Measurements from ENCODE around the gene ADAMTS7.

DNA sequence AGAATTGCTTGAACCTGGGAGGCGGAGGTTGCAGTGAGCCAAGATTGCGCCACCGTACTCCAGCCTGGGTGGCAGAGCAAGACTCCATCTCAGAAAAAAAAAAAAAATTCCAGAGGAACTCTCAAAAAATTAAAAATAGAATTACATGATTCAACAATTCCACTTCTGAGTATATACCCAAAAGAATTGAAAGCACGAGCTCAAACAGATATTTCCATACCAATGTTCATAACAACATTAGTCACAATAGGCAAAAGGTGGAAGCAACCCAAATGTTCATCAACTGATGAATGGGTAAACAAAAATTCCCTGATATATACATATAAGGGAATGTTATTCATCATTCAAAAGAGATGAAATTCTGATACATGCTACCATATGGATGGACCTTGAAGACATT, 44.5 kb upstream of the ADAMTS7 start:
- TF ChIP-seq RFX5 (IDR thresholded peaks at IDR 0.05; ENCODE audit: low read depth, low read length), result no peak
- TF ChIP-seq, protein P1, sequence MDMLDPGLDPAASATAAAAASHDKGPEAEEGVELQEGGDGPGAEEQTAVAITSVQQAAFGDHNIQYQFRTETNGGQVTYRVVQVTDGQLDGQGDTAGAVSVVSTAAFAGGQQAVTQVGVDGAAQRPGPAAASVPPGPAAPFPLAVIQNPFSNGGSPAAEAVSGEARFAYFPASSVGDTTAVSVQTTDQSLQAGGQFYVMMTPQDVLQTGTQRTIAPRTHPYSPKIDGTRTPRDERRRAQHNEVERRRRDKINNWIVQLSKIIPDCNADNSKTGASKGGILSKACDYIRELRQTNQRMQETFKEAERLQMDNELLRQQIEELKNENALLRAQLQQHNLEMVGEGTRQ (IDR thresholded peaks at IDR 0.05; ENCODE audit: low read depth, low read length), result no peak
- TF ChIP-seq POLR2A (IDR thresholded peaks at IDR 0.05; ENCODE audit: low read depth, low read length), result no peak
- TF ChIP-seq, protein P2, sequence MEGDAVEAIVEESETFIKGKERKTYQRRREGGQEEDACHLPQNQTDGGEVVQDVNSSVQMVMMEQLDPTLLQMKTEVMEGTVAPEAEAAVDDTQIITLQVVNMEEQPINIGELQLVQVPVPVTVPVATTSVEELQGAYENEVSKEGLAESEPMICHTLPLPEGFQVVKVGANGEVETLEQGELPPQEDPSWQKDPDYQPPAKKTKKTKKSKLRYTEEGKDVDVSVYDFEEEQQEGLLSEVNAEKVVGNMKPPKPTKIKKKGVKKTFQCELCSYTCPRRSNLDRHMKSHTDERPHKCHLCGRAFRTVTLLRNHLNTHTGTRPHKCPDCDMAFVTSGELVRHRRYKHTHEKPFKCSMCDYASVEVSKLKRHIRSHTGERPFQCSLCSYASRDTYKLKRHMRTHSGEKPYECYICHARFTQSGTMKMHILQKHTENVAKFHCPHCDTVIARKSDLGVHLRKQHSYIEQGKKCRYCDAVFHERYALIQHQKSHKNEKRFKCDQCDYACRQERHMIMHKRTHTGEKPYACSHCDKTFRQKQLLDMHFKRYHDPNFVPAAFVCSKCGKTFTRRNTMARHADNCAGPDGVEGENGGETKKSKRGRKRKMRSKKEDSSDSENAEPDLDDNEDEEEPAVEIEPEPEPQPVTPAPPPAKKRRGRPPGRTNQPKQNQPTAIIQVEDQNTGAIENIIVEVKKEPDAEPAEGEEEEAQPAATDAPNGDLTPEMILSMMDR (conservative IDR thresholded peaks at IDR 0.05; ENCODE audit: low read depth, low read length), result no peak
- peak; percentile 71 for TF ChIP-seq BHLHE40 (IDR thresholded peaks at IDR 0.05; ENCODE audit: low read depth, low read length)
- TF ChIP-seq CEBPB (IDR thresholded peaks at IDR 0.05; ENCODE audit: low read depth, low read length), result 0 out of 2 replicates have a peak, but pooled peaks have one; percentile 39
- TF ChIP-seq, protein P3, sequence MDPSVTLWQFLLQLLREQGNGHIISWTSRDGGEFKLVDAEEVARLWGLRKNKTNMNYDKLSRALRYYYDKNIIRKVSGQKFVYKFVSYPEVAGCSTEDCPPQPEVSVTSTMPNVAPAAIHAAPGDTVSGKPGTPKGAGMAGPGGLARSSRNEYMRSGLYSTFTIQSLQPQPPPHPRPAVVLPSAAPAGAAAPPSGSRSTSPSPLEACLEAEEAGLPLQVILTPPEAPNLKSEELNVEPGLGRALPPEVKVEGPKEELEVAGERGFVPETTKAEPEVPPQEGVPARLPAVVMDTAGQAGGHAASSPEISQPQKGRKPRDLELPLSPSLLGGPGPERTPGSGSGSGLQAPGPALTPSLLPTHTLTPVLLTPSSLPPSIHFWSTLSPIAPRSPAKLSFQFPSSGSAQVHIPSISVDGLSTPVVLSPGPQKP (IDR thresholded peaks at IDR 0.05; ENCODE audit: borderline replicate concordance, low read depth, low read length), result no peak
- TF ChIP-seq MXI1 (IDR thresholded peaks at IDR 0.05; ENCODE audit: borderline replicate concordance, low read depth, low read length), result no peak
- no peak for TF ChIP-seq SMC3 (IDR thresholded peaks at IDR 0.05; ENCODE audit: low read depth, low read length)
- no peak for TF ChIP-seq CHD1 (IDR thresholded peaks at IDR 0.05; ENCODE audit: low read depth, low read length)
- no peak for TF ChIP-seq FOS (IDR thresholded peaks at IDR 0.05; ENCODE audit: low read depth, low read length)
- no peak for TF ChIP-seq RAD21 (IDR thresholded peaks at IDR 0.05; ENCODE audit: low read length)
- TF ChIP-seq MAFK (IDR thresholded peaks at IDR 0.05; ENCODE audit: low read depth, low read length), result no peak
- no peak for TF ChIP-seq MAZ (IDR thresholded peaks at IDR 0.05; ENCODE audit: borderline replicate concordance, low read depth, low read length)

Data from IMR-90 (cell line).